Measurements from ENCODE around the gene PAK2.

GRCh38 chr3:196706327-196706726 is 33.3 kb upstream of the PAK2 start:
- TF ChIP-seq CTCF (IDR thresholded peaks at IDR 0.05) (no peak), NFIC (IDR thresholded peaks at IDR 0.05; ENCODE audit: borderline replicate concordance) (no peak)
